ENCODE measurements around the gene ICAM5.

DNA sequence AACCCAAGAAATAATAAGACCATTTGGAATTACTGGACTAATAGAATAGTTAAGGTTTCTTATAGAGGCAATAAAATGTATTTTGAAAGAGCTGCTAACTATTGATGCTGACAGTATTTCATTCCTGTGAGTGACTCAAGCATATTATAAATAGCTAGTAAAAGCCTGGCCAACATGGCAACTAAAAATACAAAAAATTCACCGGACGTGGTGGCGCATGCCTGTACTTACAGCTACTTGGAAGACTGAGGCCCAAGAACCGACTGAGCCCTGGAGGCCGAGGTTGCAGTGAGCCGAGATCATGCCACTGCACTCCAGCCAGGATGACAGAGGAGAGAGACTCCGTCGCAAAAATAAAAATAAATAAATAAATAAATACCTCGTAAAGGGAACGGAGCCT is 55.0 kb downstream of the ICAM5 start:
- TF ChIP-seq POLR2AphosphoS5 (IDR thresholded peaks at IDR 0.05; ENCODE audit: low read depth, low read length) = no peak
- no peak for TF ChIP-seq POLR2A (IDR thresholded peaks at IDR 0.05; ENCODE audit: low read depth, low read length)
- no peak for TF ChIP-seq SPI1 (IDR thresholded peaks at IDR 0.05; ENCODE audit: low read depth, low read length)
- no peak for TF ChIP-seq TAF1 (IDR thresholded peaks at IDR 0.05; ENCODE audit: low read depth, low read length)
- no peak for TF ChIP-seq POU2F2 (IDR thresholded peaks at IDR 0.05; ENCODE audit: low read depth, low read length)
